ENCODE data around the gene CNIH4. TPM values are rescaled to one million over a fixed set of nuclear protein-coding genes. Genes with fewer than 3 reads are reported as not detected.
"Not testable (repeated sequence)": the region's sequence is repeated elsewhere in the genome, so short reads cannot be mapped to it uniquely, and the experiment has no call there.

Gene CNIH4
- polyA plus RNA-seq, 1 donor from 2014 or later = 53.2 TPM

DNA sequence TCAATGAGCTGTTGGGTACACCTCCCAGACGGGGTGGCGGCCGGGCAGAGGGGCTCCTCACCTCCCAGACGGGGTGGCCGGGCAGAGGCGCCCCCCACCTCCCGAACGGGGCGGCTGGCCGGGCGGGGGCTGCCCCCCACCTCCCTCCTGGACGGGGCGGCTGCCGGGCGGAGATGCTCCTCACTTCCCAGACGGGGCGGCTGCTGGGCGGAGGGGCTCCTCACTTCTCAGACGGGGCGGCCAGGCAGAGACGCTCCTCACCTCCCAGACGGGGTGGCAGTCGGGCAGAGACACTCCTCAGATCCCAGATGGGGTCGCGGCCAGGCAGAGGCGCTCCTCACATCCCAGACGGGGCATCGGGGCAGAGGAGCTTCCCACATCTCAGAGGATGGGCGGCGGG is 7.0 kb upstream of the CNIH4 start:
- not testable (repeated sequence) for H3K36me3 ChIP-seq (ENCODE audit: insufficient read depth, low read length); H3K9me3 ChIP-seq (ENCODE audit: low read length); H3K4me2 ChIP-seq (ENCODE audit: low read length)

GRCh38 chr1:224352436-224353085 is 4.1 kb upstream of the CNIH4 start:
- not testable (repeated sequence) for H4K20me1 ChIP-seq (ENCODE audit: insufficient read depth); H3K27ac ChIP-seq (ENCODE audit: low read length); H3K27me3 ChIP-seq (ENCODE audit: insufficient read depth, low read depth, low read length); H3K9me2 ChIP-seq (ENCODE audit: insufficient read depth, low read length); H3K9me3 ChIP-seq (ENCODE audit: low read length); H3K4me2 ChIP-seq (ENCODE audit: low read length); H3F3A ChIP-seq (ENCODE audit: insufficient read depth, low read length, poor library complexity, severe bottlenecking); H3K9ac ChIP-seq (ENCODE audit: low read length); H3K36me3 ChIP-seq (ENCODE audit: insufficient read depth, low read length); H3K4me3 ChIP-seq (ENCODE audit: low read length); H3K79me2 ChIP-seq (replicated peaks; ENCODE audit: insufficient read depth, low read length); H2AFZ ChIP-seq (ENCODE audit: low read depth, low read length)

More for the DNA sequence above, 7.0 kb upstream of the CNIH4 start:
- not testable (repeated sequence) for H3F3A ChIP-seq (ENCODE audit: insufficient read depth, low read length, poor library complexity, severe bottlenecking); H2AFZ ChIP-seq (ENCODE audit: low read depth, low read length); H4K20me1 ChIP-seq (ENCODE audit: insufficient read depth); H3K9ac ChIP-seq (ENCODE audit: low read length); H3K4me3 ChIP-seq (ENCODE audit: low read length); H3K79me2 ChIP-seq (replicated peaks; ENCODE audit: insufficient read depth, low read length); H3K27me3 ChIP-seq (ENCODE audit: insufficient read depth, low read depth, low read length); H3K9me2 ChIP-seq (ENCODE audit: insufficient read depth, low read length); H3K27ac ChIP-seq (ENCODE audit: low read length)

DNA sequence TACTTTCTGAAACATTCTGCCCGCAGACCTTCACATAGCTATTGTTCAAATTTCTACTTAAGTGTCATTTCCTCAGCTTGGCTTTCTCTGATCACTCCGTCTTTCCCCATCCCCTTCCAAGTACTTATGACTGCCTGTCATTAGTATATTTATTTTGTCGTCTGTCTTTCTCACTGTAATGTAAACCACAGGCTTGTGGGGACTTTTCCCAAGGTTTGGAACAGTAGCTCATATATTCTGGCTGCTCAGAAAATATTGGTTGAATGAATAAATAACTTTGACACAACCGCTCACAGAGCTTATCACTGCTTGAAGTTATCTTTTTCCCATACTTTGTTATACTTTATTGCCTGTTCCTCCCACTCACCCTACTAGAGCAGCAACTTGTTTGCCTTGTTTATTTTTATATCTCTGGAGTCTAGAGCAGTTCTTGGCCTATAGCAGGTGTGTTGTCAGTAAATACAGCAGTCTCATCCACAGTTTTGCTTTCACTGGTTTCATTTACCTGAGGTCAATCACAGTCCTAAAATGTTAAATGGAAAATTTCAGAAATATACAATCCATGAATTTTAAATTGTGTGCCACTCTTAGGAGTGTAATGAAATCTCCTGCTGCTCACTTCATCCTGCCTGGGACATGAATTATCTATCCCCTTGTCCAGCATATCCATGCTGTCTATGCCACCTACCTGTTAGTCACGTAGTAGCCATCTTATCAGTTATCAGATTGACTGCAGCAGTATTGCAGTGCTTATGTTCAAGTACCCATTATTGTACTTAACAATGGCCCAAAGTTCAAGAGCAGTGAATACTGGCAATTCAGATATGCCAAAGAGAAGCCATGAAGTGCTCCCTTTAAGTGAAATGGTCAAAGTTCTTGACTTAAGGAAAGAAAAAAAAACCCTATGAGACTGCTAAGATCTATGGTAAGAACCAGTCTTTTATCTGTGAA is 2.4 kb upstream of the CNIH4 start:
- no peaks in the 10 kb centered on the region for H3F3A ChIP-seq (ENCODE audit: insufficient read depth, low read length, poor library complexity, severe bottlenecking)
- no peak overlapping the region for H2AFZ ChIP-seq (ENCODE audit: low read depth, low read length)
- H3K9me2 ChIP-seq (ENCODE audit: insufficient read depth, low read length) = no peaks in the 10 kb centered on the region
- no peak overlapping the region for H3K9ac ChIP-seq (ENCODE audit: low read length)
- no peak overlapping the region for H3K4me3 ChIP-seq (ENCODE audit: low read length)
- H3K79me2 ChIP-seq (replicated peaks; ENCODE audit: insufficient read depth, low read length) = peaks cover 16% of the 10 kb centered on the region
- no peak for TF ChIP-seq RAD21 (conservative IDR thresholded peaks at IDR 0.05)
- TF ChIP-seq MXI1 (conservative IDR thresholded peaks at IDR 0.05; ENCODE audit: poor library complexity, severe bottlenecking) = no peak
- TF ChIP-seq REST (IDR thresholded peaks at IDR 0.05; ENCODE audit: borderline replicate concordance) = no peak
- no peak for TF ChIP-seq SMC3 (conservative IDR thresholded peaks at IDR 0.05; ENCODE audit: poor library complexity)
- no peak for TF ChIP-seq POLR2AphosphoS5 (IDR thresholded peaks at IDR 0.05)
- TF ChIP-seq EP300 (conservative IDR thresholded peaks at IDR 0.05; ENCODE audit: poor library complexity, severe bottlenecking) = no peak
- no peak for TF ChIP-seq CTCF (IDR thresholded peaks at IDR 0.05; ENCODE audit: poor library complexity, severe bottlenecking)
- no peak for TF ChIP-seq TAF1 (IDR thresholded peaks at IDR 0.05; ENCODE audit: low read depth)
- no peak for TF ChIP-seq EZH2 (IDR thresholded peaks at IDR 0.05; ENCODE audit: borderline replicate concordance, insufficient read depth, low read length, poor library complexity, severe bottlenecking)
- no peaks in the 10 kb centered on the region for H3K36me3 ChIP-seq (ENCODE audit: insufficient read depth, low read length)
- H3K27ac ChIP-seq (ENCODE audit: low read length) = no peak overlapping the region
- no peaks in the 10 kb centered on the region for H3K27me3 ChIP-seq (ENCODE audit: insufficient read depth, low read depth, low read length)
- H4K20me1 ChIP-seq (ENCODE audit: insufficient read depth) = no peaks in the 10 kb centered on the region
- H3K4me2 ChIP-seq (ENCODE audit: low read length) = no peak overlapping the region
- H3K9me3 ChIP-seq (ENCODE audit: low read length) = no peaks in the 10 kb centered on the region
